H1 (cell line): ENCODE measurements around the gene ZBTB20. TPM values are rescaled to one million over a fixed set of nuclear protein-coding genes. Genes with fewer than 3 reads are reported as not detected.

Source experiments
- CEBPB ChIP-seq: IDR thresholded peaks from 2 replicates; pipeline ENCODE4 v1.6.1; 2012; ENCODE audit warnings: low read depth, low read length
- CTCF ChIP-seq, 3 experiments: IDR thresholded peaks; 1 replicate in 2 of 3; 2 replicates in 1 of 3; pipeline versions ENCODE4 v1.5.1 to v1.6.1; 2011; ENCODE audit warnings: low read length in 3 of 3, mild to moderate bottlenecking in 3 of 3, inconsistent platforms in 2 of 3, low read depth in 1 of 3, moderate library complexity in 1 of 3; ENCODE audit not compliant: insufficient read depth in 1 of 3; ENCODE audit errors: control extremely low read depth in 1 of 3
- JUND ChIP-seq: IDR thresholded peaks from 2 replicates; pipeline ENCODE4 v1.6.1; 2011; ENCODE audit warnings: mild to moderate bottlenecking, improper control_type of control experiment, low read length
- TAF7 ChIP-seq: optimal IDR thresholded peaks from 2 replicates; pipeline ENCODE3; 2011; ENCODE audit warnings: low read depth, mild to moderate bottlenecking, inconsistent platforms, low read length, moderate library complexity, borderline replicate concordance
- ZNF274 ChIP-seq: IDR thresholded peaks from 2 replicates; pipeline ENCODE4 v1.7.0; 2012; ENCODE audit warnings: low read length, borderline replicate concordance; ENCODE audit errors: extremely low read depth
- polyA plus RNA-seq, 7 experiments: library from polyadenylated mRNA; depleted of rRNA in 3 of 7; stranded (reverse) in 5 of 7; unstranded in 2 of 7; fragments of >200 nt in 5 of 7; fragments of 200-250 nt in 2 of 7; gene quantifications; 1 replicate in 5 of 7; 2 replicates in 1 of 7; 4 replicates in 1 of 7; pipeline versions ENCODE4 v1.2.1 to v1.2.3, GENCODE V29; 2011 to 2013; ENCODE audit warnings: missing spikeins in 2 of 7, mixed read lengths in 2 of 7
- total RNA-seq: library from RNA; stranded (reverse); fragmentation: NEBNext Ultra II Directional; extraction: Animal tissue kit (Norgen Biotek cat#: 25700); gene quantifications from 2 replicates; pipeline ENCODE4 v1.2.1, GENCODE V29; 2021

The ZBTB20 gene
- total and polyA plus RNA-seq, 2 of the 8 experiments (the other 6 are each of a cell fraction or from before 2014, with no cell fraction given): 0.35 to 1.3 TPM

- no peak for TF ChIP-seq CTCF (IDR thresholded peaks at IDR 0.05; ENCODE audit: control extremely low read depth in 1 of 3, insufficient read depth in 1 of 3, low read depth in 1 of 3, low read length in 3 of 3)
- TF ChIP-seq ZNF274: no peak
- TF ChIP-seq CEBPB: no peak
- no peak for TF ChIP-seq TAF7
- TF ChIP-seq JUND: no peak
- TF ChIP-seq, all 59 proteins: peak for 0
These were observed 700.5 kb downstream of the ZBTB20 start (continued) for GRCh38 chr3:114446600-114446999.
